GM18873 (cell line): Measurements from ENCODE around the gene PRRX2.

ENCODE experiments used
- ATAC-seq: cut with Tn5 transposase; IDR thresholded peaks from one replicate; pipeline ENCODE4 v1.9.1; 2021; ENCODE audit warnings: mild to moderate bottlenecking, moderate library complexity, moderate number of reproducible peaks; ENCODE audit not compliant: unreplicated experiment, low FRiP score

The PRRX2 gene

GRCh38 chr9:129665389-129665775 lies at the start of gene PRRX2:
PRRX2 (plus strand) TSS chr9:129665647; CDS start chr9:129665868, 221 bp downstream.
- ATAC-seq: no peak

- ATAC-seq: no peak
Measured at GRCh38 chr9:129617167-129617566, 48.3 kb upstream of the PRRX2 start.

- ATAC-seq: no peak
Measured at GRCh38 chr9:129619787-129620668, 45.4 kb upstream of the PRRX2 start.

- ATAC-seq: no peak
Measured at GRCh38 chr9:129620669-129621295, 44.7 kb upstream of the PRRX2 start, which contains the start of gene C9orf50. C9orf50 (minus strand) TSS chr9:129621101; CDS start chr9:129620574, 527 bp downstream.

- no peak for ATAC-seq
Measured at GRCh38 chr9:129623331-129623730, 42.1 kb upstream of the PRRX2 start.

GRCh38 chr9:129624168-129624759 lies 41.2 kb upstream of the PRRX2 start:
- no peak for ATAC-seq

- no peak for ATAC-seq
Measured at GRCh38 chr9:129624947-129625346, 40.5 kb upstream of the PRRX2 start.

GRCh38 chr9:129626079-129626624 lies 39.3 kb upstream of the PRRX2 start, which contains the start of gene NTMT1:
NTMT1 (plus strand) TSS chr9:129626163; CDS start chr9:129632704, 6,541 bp downstream.
- ATAC-seq: peak; percentile 53

GRCh38 chr9:129626625-129627284 lies 38.7 kb upstream of the PRRX2 start:
- peak; percentile 20 for ATAC-seq

GRCh38 chr9:129627556-129628440 lies 37.6 kb upstream of the PRRX2 start:
- ATAC-seq: no peak

- no peak for ATAC-seq
Measured at GRCh38 chr9:129628709-129629108, 36.7 kb upstream of the PRRX2 start.

GRCh38 chr9:129629251-129629820 lies 36.1 kb upstream of the PRRX2 start:
- ATAC-seq: no peak

GRCh38 chr9:129630967-129631673 lies 34.3 kb upstream of the PRRX2 start:
- no peak for ATAC-seq

GRCh38 chr9:129631674-129632129 lies 33.7 kb upstream of the PRRX2 start:
- ATAC-seq: no peak

GRCh38 chr9:129632460-129632859 lies 33.0 kb upstream of the PRRX2 start:
- no peak for ATAC-seq

GRCh38 chr9:129633207-129633606 lies 32.2 kb upstream of the PRRX2 start:
- ATAC-seq: no peak

- no peak for ATAC-seq
Measured at GRCh38 chr9:129633848-129634247, 31.6 kb upstream of the PRRX2 start.
